HepG2 (cell line): ENCODE data around the gene PYY. TPM values are rescaled to one million over a fixed set of nuclear protein-coding genes. Genes with fewer than 3 reads are reported as not detected.

Experiments used
- AHR ChIP-seq: IDR thresholded peaks from 2 replicates; pipeline ENCODE4 v1.6.1; 2018; ENCODE audit warnings: missing genetic modification reagents, missing compliant biosample characterization
- ATF1 ChIP-seq: IDR thresholded peaks from 2 replicates; pipeline ENCODE4 v1.6.1; 2016; ENCODE audit warnings: mild to moderate bottlenecking, control low read depth
- CREB1 ChIP-seq, 2 experiments: fragments of 450-650 bp in 1 of 2; IDR thresholded peaks; 2 replicates each; pipeline ENCODE4 v1.6.1; 2016 to 2017; ENCODE audit warnings: control low read depth in 1 of 2, mild to moderate bottlenecking in 1 of 2, missing compliant biosample characterization in 1 of 2, missing genetic modification characterization in 1 of 2
- JUN ChIP-seq: sonication (generic); formaldehyde crosslinking; IDR thresholded peaks from 2 replicates; pipeline ENCODE4 v1.4.0; 2020; ENCODE audit warnings: mild to moderate bottlenecking, missing genetic modification reagents
- KDM5B ChIP-seq: sonication (generic); formaldehyde crosslinking; IDR thresholded peaks from 2 replicates; pipeline ENCODE4 v1.4.0; 2020; ENCODE audit warnings: missing genetic modification reagents, mild to moderate bottlenecking, borderline replicate concordance
- RORA ChIP-seq: sonication (generic); formaldehyde crosslinking; IDR thresholded peaks from 2 replicates; pipeline ENCODE4 v1.5.0; 2020; ENCODE audit warnings: mild to moderate bottlenecking, missing genetic modification reagents, moderate library complexity
- TCF7L2 ChIP-seq: IDR thresholded peaks from 2 replicates; pipeline ENCODE4 v1.6.1; 2011; ENCODE audit warnings: mild to moderate bottlenecking, low read depth, low read length, moderate library complexity
- XBP1 ChIP-seq: sonication (generic); formaldehyde crosslinking; IDR thresholded peaks from 2 replicates; pipeline ENCODE4 v1.5.0; 2020; ENCODE audit warnings: missing genetic modification reagents
- ZFP36L2 ChIP-seq: sonication (generic); formaldehyde crosslinking; IDR thresholded peaks from 2 replicates; pipeline ENCODE4 v1.4.0; 2020; ENCODE audit warnings: missing genetic modification reagents
- ZNF143 ChIP-seq: sonication (generic); formaldehyde crosslinking; IDR thresholded peaks from 2 replicates; pipeline ENCODE4 v1.4.0; 2020; ENCODE audit warnings: missing genetic modification reagents
- ZNF33B ChIP-seq: sonication (generic); formaldehyde crosslinking; IDR thresholded peaks from 2 replicates; pipeline ENCODE4 v1.5.1; 2020; ENCODE audit warnings: mild to moderate bottlenecking, missing genetic modification reagents
- ZNF605 ChIP-seq: sonication (generic); formaldehyde crosslinking; IDR thresholded peaks from 2 replicates; pipeline ENCODE4 v1.8.0; 2022; ENCODE audit warnings: mild to moderate bottlenecking, missing genetic modification reagents
- polyA plus RNA-seq, 8 experiments: library from polyadenylated mRNA; depleted of rRNA in 3 of 8; stranded (reverse) in 7 of 8; unstranded in 1 of 8; fragments of >200 nt; fragmentation: Illumina TruSeq in 4 of 8; extraction: Trizol in 4 of 8; gene quantifications; 2 replicates each; pipeline versions ENCODE4 v1.2.1 to v1.2.3, GENCODE V29; 2011 to 2016; ENCODE audit warnings: low read depth in 4 of 8, missing spikeins in 1 of 8, mixed read lengths in 1 of 8; ENCODE audit not compliant: insufficient read depth in 1 of 8
- total RNA-seq, 5 experiments: library from RNA; depleted of rRNA; stranded (reverse); fragments of >200 nt; fragmentation: Illumina TruSeq; extraction: Trizol; gene quantifications; 2 replicates each; pipeline ENCODE4 v1.2.3, GENCODE V29; 2016; ENCODE audit warnings: low read depth in 1 of 5
- TF ChIP-seq, protein P1 (sequence below): fragments of 450-650 bp; IDR thresholded peaks from 2 replicates; pipeline ENCODE4 v1.6.1; 2016
- TF ChIP-seq, protein P2 (sequence below), 2 experiments: fragments of 450-650 bp in 1 of 2; sonication (generic) in 1 of 2; formaldehyde crosslinking in 1 of 2; IDR thresholded peaks; 2 replicates each; pipeline versions ENCODE4 v1.6.1 to v1.8.0; 2016 to 2022; ENCODE audit warnings: antibody characterized with exemption in 1 of 2, mild to moderate bottlenecking in 1 of 2, missing genetic modification reagents in 1 of 2
- TF ChIP-seq, protein P3 (sequence below): sonication (generic); formaldehyde crosslinking; IDR thresholded peaks from 2 replicates; pipeline ENCODE4; 2020; ENCODE audit warnings: missing genetic modification reagents, mild to moderate bottlenecking, borderline replicate concordance

The PYY gene
- total and polyA plus RNA-seq, 2 of the 13 experiments (the other 11 are each of a cell fraction or from before 2014, with no cell fraction given), result 0.25 TPM; not detected in 1

GRCh38 chr17:43994272-43995149 lies 40.8 kb upstream of the PYY start (continued):
- TF ChIP-seq, protein P1, sequence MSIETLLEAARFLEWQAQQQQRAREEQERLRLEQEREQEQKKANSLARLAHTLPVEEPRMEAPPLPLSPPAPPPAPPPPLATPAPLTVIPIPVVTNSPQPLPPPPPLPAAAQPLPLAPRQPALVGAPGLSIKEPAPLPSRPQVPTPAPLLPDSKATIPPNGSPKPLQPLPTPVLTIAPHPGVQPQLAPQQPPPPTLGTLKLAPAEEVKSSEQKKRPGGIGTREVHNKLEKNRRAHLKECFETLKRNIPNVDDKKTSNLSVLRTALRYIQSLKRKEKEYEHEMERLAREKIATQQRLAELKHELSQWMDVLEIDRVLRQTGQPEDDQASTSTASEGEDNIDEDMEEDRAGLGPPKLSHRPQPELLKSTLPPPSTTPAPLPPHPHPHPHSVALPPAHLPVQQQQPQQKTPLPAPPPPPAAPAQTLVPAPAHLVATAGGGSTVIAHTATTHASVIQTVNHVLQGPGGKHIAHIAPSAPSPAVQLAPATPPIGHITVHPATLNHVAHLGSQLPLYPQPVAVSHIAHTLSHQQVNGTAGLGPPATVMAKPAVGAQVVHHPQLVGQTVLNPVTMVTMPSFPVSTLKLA, result no peak
- TF ChIP-seq CREB1 (IDR thresholded peaks at IDR 0.05) (no peak), CREB1 (CRISPR knock-in tag; IDR thresholded peaks at IDR 0.05) (no peak), KDM5B (CRISPR knock-in tag) (peak; percentile 73; the same call in 1 of the 2 replicates), XBP1 (CRISPR knock-in tag) (no peak), ZFP36L2 (CRISPR knock-in tag) (no peak), AHR (CRISPR knock-in tag) (no peak), JUN (CRISPR knock-in tag) (no peak), RORA (CRISPR knock-in tag) (no peak), ZNF143 (no peak), ZNF33B (CRISPR knock-in tag) (no peak), ZNF605 (CRISPR knock-in tag) (peak; percentile 80; the same call in 1 of the 2 replicates), ATF1 (no peak), TCF7L2 (no peak)
- TF ChIP-seq, protein P2, sequence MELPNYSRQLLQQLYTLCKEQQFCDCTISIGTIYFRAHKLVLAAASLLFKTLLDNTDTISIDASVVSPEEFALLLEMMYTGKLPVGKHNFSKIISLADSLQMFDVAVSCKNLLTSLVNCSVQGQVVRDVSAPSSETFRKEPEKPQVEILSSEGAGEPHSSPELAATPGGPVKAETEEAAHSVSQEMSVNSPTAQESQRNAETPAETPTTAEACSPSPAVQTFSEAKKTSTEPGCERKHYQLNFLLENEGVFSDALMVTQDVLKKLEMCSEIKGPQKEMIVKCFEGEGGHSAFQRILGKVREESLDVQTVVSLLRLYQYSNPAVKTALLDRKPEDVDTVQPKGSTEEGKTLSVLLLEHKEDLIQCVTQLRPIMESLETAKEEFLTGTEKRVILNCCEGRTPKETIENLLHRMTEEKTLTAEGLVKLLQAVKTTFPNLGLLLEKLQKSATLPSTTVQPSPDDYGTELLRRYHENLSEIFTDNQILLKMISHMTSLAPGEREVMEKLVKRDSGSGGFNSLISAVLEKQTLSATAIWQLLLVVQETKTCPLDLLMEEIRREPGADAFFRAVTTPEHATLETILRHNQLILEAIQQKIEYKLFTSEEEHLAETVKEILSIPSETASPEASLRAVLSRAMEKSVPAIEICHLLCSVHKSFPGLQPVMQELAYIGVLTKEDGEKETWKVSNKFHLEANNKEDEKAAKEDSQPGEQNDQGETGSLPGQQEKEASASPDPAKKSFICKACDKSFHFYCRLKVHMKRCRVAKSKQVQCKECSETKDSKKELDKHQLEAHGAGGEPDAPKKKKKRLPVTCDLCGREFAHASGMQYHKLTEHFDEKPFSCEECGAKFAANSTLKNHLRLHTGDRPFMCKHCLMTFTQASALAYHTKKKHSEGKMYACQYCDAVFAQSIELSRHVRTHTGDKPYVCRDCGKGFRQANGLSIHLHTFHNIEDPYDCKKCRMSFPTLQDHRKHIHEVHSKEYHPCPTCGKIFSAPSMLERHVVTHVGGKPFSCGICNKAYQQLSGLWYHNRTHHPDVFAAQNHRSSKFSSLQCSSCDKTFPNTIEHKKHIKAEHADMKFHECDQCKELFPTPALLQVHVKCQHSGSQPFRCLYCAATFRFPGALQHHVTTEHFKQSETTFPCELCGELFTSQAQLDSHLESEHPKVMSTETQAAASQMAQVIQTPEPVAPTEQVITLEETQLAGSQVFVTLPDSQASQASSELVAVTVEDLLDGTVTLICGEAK (IDR thresholded peaks at IDR 0.05), result no peak
- TF ChIP-seq, protein P2 (CRISPR knock-in tag; IDR thresholded peaks at IDR 0.05), result no peak
- TF ChIP-seq, protein P3, sequence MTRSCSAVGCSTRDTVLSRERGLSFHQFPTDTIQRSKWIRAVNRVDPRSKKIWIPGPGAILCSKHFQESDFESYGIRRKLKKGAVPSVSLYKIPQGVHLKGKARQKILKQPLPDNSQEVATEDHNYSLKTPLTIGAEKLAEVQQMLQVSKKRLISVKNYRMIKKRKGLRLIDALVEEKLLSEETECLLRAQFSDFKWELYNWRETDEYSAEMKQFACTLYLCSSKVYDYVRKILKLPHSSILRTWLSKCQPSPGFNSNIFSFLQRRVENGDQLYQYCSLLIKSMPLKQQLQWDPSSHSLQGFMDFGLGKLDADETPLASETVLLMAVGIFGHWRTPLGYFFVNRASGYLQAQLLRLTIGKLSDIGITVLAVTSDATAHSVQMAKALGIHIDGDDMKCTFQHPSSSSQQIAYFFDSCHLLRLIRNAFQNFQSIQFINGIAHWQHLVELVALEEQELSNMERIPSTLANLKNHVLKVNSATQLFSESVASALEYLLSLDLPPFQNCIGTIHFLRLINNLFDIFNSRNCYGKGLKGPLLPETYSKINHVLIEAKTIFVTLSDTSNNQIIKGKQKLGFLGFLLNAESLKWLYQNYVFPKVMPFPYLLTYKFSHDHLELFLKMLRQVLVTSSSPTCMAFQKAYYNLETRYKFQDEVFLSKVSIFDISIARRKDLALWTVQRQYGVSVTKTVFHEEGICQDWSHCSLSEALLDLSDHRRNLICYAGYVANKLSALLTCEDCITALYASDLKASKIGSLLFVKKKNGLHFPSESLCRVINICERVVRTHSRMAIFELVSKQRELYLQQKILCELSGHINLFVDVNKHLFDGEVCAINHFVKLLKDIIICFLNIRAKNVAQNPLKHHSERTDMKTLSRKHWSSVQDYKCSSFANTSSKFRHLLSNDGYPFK, result 0 out of 2 replicates have a peak, but pooled peaks have one; percentile 27
